Measurements from ENCODE around the gene USP11.
A peak's percentile ranks its signal among the peaks of the same experiment; 100 is the strongest.

The USP11 gene

DNA sequence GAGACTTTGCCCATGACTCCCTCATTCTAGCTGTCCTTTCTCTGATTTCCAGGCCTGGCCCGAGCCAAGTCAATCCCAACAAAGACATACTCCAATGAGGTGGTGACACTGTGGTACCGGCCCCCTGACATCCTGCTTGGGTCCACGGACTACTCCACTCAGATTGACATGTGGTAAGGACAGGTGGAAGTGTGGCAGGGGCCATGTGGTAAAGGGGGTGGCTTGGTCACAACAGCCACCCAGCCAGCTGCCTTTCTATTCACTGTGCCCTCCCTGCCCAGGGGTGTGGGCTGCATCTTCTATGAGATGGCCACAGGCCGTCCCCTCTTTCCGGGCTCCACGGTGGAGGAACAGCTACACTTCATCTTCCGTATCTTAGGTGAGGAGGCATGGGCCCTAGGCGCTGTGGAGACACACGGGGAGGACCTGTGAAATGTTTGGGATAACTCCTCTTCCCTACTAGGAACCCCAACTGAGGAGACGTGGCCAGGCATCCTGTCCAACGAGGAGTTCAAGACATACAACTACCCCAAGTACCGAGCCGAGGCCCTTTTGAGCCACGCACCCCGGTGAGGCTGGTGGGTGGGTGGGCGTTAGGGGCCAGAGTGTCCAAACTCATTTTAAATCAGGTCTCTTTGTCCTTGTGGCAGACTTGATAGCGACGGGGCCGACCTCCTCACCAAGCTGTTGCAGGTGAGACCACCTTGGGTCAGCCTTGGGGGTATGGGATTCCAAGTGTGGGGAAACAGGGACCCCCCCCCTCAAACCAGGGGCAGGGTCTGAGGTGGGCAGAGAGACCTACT is 6.1 kb upstream of the USP11 start:
- peaks cover 42% of the 10 kb centered on the region for H3K36me3 Mint-ChIP-seq (ENCODE audit: low read depth)
- no peak overlapping the region for H3K4me3 Mint-ChIP-seq
- no peaks in the 10 kb centered on the region for H3K4me1 Mint-ChIP-seq (ENCODE audit: low read depth)
- H3K27ac Mint-ChIP-seq, result no peak overlapping the region
- H3K9me3 Mint-ChIP-seq, result no peaks in the 10 kb centered on the region
- no peaks in the 10 kb centered on the region for H3K27me3 Mint-ChIP-seq

DNA sequence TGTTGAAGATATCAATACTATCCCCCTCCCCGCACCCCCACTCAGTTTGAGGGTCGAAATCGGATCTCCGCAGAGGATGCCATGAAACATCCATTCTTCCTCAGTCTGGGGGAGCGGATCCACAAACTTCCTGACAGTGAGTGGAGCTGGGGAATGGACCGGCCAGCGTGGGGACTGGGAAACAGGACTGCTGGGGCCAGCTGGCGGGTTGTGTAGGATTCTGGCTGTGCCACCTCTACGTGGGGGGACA is 5.5 kb upstream of the USP11 start:
- no peak overlapping the region for H3K27ac Mint-ChIP-seq
- no peak overlapping the region for H3K4me3 Mint-ChIP-seq
- peaks cover 38% of the 10 kb centered on the region for H3K36me3 Mint-ChIP-seq (ENCODE audit: low read depth)
- no peaks in the 10 kb centered on the region for H3K4me1 Mint-ChIP-seq (ENCODE audit: low read depth)
- no peaks in the 10 kb centered on the region for H3K9me3 Mint-ChIP-seq
- H3K27me3 Mint-ChIP-seq, result no peaks in the 10 kb centered on the region

- H3K4me3 Mint-ChIP-seq, result no peak overlapping the region
- H3K36me3 Mint-ChIP-seq (ENCODE audit: low read depth), result peaks cover 36% of the 10 kb centered on the region
- no peaks in the 10 kb centered on the region for H3K9me3 Mint-ChIP-seq
- no peak overlapping the region for H3K27ac Mint-ChIP-seq
- no peaks in the 10 kb centered on the region for H3K27me3 Mint-ChIP-seq
- H3K4me1 Mint-ChIP-seq (ENCODE audit: low read depth), result no peaks in the 10 kb centered on the region
Measured at GRCh38 chrX:47228550-47229270, 4.1 kb upstream of the USP11 start.

- Mint-ChIP-seq H3K4me3 (no peak overlapping the region), H3K27ac (no peak overlapping the region), H3K9me3 (no peaks in the 10 kb centered on the region), H3K36me3 (ENCODE audit: low read depth) (peaks cover 35% of the 10 kb centered on the region), H3K4me1 (ENCODE audit: low read depth) (no peaks in the 10 kb centered on the region), H3K27me3 (no peaks in the 10 kb centered on the region)
Measured at GRCh38 chrX:47229427-47229826, 3.4 kb upstream of the USP11 start.

- Mint-ChIP-seq H3K4me3 (no peak overlapping the region), H3K4me1 (ENCODE audit: low read depth) (peaks cover 4% of the 10 kb centered on the region), H3K9me3 (no peaks in the 10 kb centered on the region), H3K27ac (no peak overlapping the region), H3K36me3 (ENCODE audit: low read depth) (peaks cover 29% of the 10 kb centered on the region), H3K27me3 (no peaks in the 10 kb centered on the region)
Measured at GRCh38 chrX:47230136-47230868, 2.5 kb upstream of the USP11 start.

DNA sequence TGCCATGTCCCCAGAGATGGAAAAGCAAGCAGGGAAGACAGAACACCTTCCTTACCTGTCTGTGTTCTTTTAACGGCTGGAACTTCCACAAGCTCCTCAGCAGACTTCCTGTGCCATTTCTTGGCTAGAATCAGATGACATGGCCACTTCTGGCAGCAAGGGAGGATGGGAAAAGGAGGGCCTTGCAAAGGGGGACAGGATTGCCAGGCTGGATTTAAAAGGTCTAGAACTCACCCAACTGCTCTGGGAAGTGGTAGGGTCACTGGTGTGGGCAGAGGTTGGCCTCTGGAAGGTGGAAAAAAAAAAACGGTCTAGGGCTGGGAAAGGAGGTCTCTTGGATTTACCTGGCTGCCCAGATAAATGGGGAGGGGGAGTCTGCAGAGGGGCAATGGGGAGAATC is 1.6 kb upstream of the USP11 start:
- no peaks in the 10 kb centered on the region for H3K9me3 Mint-ChIP-seq
- H3K4me1 Mint-ChIP-seq (ENCODE audit: low read depth), result peaks cover 12% of the 10 kb centered on the region
- no peak overlapping the region for H3K27ac Mint-ChIP-seq
- no peaks in the 10 kb centered on the region for H3K27me3 Mint-ChIP-seq
- H3K36me3 Mint-ChIP-seq (ENCODE audit: low read depth), result peaks cover 26% of the 10 kb centered on the region
- no peak overlapping the region for H3K4me3 Mint-ChIP-seq

DNA sequence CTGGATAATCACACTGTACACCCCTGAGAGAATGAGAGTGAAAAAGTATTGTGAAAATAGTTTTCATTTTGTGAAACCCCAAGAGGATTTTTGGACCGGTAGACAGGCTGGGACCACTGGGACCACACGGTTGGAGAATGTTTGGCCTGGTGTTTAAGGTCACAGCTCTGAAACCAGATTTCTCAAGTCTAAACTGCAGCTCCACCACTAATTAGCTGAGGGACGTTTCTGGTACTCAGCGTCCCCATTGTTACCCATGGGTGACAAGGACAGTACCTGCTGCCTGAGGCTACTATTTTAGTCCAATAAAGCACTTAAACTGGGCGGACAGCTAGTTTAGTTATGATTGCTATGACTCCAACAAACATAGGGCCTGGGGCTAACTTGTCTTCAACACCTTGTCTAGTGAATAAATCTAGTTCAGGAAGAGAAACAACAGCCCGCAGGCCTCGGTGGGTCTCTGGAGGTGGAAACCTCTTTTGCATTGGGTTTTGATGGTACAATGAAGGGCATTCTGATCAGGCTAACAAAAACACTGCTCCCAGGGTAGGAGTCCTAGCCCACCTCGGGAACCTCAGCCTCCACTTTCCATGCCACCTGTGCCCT is 509 bp upstream of the USP11 start:
- H3K27ac Mint-ChIP-seq, result peak overlapping the region; percentile 91
- H3K4me1 Mint-ChIP-seq (ENCODE audit: low read depth), result peaks cover 24% of the 10 kb centered on the region
- no peaks in the 10 kb centered on the region for H3K27me3 Mint-ChIP-seq
- peak overlapping the region; percentile 85 for H3K4me3 Mint-ChIP-seq
- peaks cover 21% of the 10 kb centered on the region for H3K36me3 Mint-ChIP-seq (ENCODE audit: low read depth)
- no peaks in the 10 kb centered on the region for H3K9me3 Mint-ChIP-seq

DNA sequence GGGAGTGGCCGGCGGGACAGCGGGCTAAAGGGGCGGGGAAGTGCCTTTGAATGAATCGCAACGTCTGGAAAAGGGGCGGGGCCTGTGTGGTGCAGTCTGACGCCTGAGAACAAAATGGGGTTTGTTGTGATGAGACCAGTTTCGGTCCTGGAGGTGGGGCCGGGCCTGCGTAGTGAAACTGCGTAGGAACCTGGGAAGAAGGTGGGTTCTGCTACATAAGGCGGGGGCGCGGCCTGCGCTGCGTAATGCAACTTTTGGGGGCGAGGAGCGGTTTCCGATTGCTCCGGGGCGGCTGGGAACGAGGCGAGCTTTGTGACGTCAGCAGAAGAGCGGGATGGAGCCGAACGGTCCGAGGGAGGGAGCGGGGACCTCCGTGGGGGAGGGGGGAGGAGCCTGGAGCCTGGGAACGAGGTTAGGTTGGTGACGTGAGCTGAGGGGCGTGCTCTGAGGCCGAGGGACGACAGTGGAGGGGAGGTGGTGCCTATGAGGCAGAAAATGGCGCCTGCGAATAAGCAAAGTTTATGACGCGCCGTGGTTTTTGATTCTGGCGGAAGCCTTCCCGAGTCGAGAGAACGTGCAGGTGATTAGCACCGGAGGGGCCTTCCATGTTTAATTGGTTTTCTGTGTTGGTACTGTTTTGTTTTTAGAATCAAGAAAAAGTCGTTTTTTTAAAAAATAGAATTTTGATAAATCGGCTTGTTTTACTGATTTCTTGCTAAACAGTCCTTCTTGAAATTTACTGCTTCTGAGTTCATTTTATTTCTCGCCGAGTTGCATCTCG is 714 bp downstream of the USP11 start:
- H3K36me3 Mint-ChIP-seq (ENCODE audit: low read depth), result peaks cover 15% of the 10 kb centered on the region
- H3K9me3 Mint-ChIP-seq, result no peaks in the 10 kb centered on the region
- H3K4me3 Mint-ChIP-seq, result peak overlapping the region; percentile 85
- peaks cover 24% of the 10 kb centered on the region for H3K4me1 Mint-ChIP-seq (ENCODE audit: low read depth)
- H3K27me3 Mint-ChIP-seq, result no peaks in the 10 kb centered on the region
- peak overlapping the region; percentile 91 for H3K27ac Mint-ChIP-seq

- Mint-ChIP-seq H3K27me3 (no peaks in the 10 kb centered on the region), H3K27ac (peak overlapping the region; percentile 91), H3K4me1 (ENCODE audit: low read depth) (peaks cover 24% of the 10 kb centered on the region), H3K36me3 (ENCODE audit: low read depth) (peaks cover 11% of the 10 kb centered on the region), H3K9me3 (no peaks in the 10 kb centered on the region), H3K4me3 (peak overlapping the region; percentile 85)
Measured at GRCh38 chrX:47234583-47234982, 1.8 kb downstream of the USP11 start.

DNA sequence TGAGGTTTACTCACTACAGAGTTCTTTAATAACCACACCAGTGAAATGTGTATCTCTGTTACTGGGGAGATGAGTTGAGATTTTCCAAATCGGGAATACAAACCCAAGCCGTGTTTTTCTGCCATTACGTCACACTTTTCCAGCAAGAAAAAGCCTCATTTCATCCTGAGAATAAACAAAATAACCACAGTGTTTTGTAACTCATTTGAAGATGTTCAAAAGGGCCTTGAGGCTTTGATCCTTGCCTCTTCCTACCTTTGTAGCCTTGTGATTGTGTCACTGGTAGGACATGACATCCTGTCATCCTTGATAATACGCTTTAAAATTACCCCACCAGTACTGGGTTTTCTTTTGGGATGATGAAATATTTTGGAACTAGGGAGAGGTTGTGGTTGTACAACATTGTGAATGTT is 2.9 kb downstream of the USP11 start:
- peaks cover 24% of the 10 kb centered on the region for H3K4me1 Mint-ChIP-seq (ENCODE audit: low read depth)
- peak overlapping the region; percentile 85 for H3K27ac Mint-ChIP-seq
- no peaks in the 10 kb centered on the region for H3K27me3 Mint-ChIP-seq
- no peaks in the 10 kb centered on the region for H3K9me3 Mint-ChIP-seq
- peak overlapping the region; percentile 78 for H3K4me3 Mint-ChIP-seq
- peaks cover 5% of the 10 kb centered on the region for H3K36me3 Mint-ChIP-seq (ENCODE audit: low read depth)

GRCh38 chrX:47239199-47239598 is 6.4 kb downstream of the USP11 start:
- H3K4me3 Mint-ChIP-seq, result no peak overlapping the region
- H3K27ac Mint-ChIP-seq, result no peak overlapping the region
- no peaks in the 10 kb centered on the region for H3K27me3 Mint-ChIP-seq
- peaks cover 19% of the 10 kb centered on the region for H3K36me3 Mint-ChIP-seq (ENCODE audit: low read depth)
- H3K9me3 Mint-ChIP-seq, result no peaks in the 10 kb centered on the region
- peaks cover 24% of the 10 kb centered on the region for H3K4me1 Mint-ChIP-seq (ENCODE audit: low read depth)

GRCh38 chrX:47239898-47240545 is 7.2 kb downstream of the USP11 start:
- H3K27ac Mint-ChIP-seq, result no peak overlapping the region
- no peak overlapping the region for H3K4me3 Mint-ChIP-seq
- no peaks in the 10 kb centered on the region for H3K9me3 Mint-ChIP-seq
- H3K27me3 Mint-ChIP-seq, result no peaks in the 10 kb centered on the region
- peaks cover 20% of the 10 kb centered on the region for H3K36me3 Mint-ChIP-seq (ENCODE audit: low read depth)
- peaks cover 23% of the 10 kb centered on the region for H3K4me1 Mint-ChIP-seq (ENCODE audit: low read depth)

DNA sequence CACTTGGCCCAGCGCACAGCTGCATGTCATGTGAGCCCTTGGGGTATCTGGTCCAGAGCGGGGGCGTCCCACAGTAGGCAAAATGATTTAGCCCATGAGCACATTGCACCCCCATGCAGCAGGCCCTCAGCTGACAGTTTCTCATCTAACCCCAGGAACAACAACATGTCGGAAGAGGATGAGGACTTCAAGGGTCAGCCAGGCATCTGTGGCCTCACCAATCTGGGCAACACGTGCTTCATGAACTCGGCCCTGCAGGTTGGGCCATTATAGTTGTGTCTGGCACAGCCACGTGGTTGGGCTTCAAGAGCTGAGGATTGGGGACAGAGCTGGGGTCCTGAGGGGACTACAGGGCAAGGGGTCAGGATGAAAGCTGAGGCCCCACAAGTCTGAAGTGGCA is 7.8 kb downstream of the USP11 start:
- no peak overlapping the region for H3K4me3 Mint-ChIP-seq
- H3K27me3 Mint-ChIP-seq, result no peaks in the 10 kb centered on the region
- peaks cover 17% of the 10 kb centered on the region for H3K4me1 Mint-ChIP-seq (ENCODE audit: low read depth)
- H3K9me3 Mint-ChIP-seq, result no peaks in the 10 kb centered on the region
- no peak overlapping the region for H3K27ac Mint-ChIP-seq
- H3K36me3 Mint-ChIP-seq (ENCODE audit: low read depth), result peaks cover 15% of the 10 kb centered on the region

All from stimulated activated naive CD8-positive, alpha-beta T cell treated with anti-CD3 and anti-CD28 coated beads, Interleukin-15, Interleukin-2, amounts not matched to agents 100 ng/mL and 50 ng/mL, for 24 hours (primary cell).